ACC112 (cell line): ENCODE measurements around the gene KCNJ12.
"Not testable (repeated sequence)": the region's sequence is repeated elsewhere in the genome, so short reads cannot be mapped to it uniquely, and the experiment has no call there.

ENCODE experiments used
- H2AFZ ChIP-seq: fragments of 200-600 bp; sonication (generic); one replicate; pipeline ENCODE4 v1.6.0; 2017; ENCODE audit warnings: antibody characterized with exemption, low read length; ENCODE audit not compliant: unreplicated experiment
- H3K27ac ChIP-seq: fragments of 200-600 bp; sonication (generic); 2 replicates; pipeline ENCODE4 v1.5.1; 2014; ENCODE audit warnings: low read depth, mild to moderate bottlenecking, antibody characterized with exemption, low read length, moderate library complexity
- H3K27me3 ChIP-seq: fragments of 200-600 bp; sonication (generic); 2 replicates; pipeline ENCODE4 v1.6.1; 2014; ENCODE audit warnings: mild to moderate bottlenecking, antibody characterized with exemption, low read length, moderate library complexity, mixed read lengths; ENCODE audit not compliant: insufficient read depth
- H3K36me3 ChIP-seq: fragments of 200-600 bp; sonication (generic); 2 replicates; pipeline ENCODE4 v1.6.1; 2016; ENCODE audit warnings: mild to moderate bottlenecking, antibody characterized with exemption, low read length, moderate library complexity, mixed read lengths; ENCODE audit not compliant: insufficient read depth
- H3K4me1 ChIP-seq: fragments of 200-600 bp; sonication (generic); one replicate; pipeline ENCODE4 v1.6.1; 2016; ENCODE audit warnings: low read length, mixed read lengths; ENCODE audit not compliant: insufficient read depth, unreplicated experiment, control insufficient read depth
- H3K4me3 ChIP-seq: fragments of 200-600 bp; sonication (generic); 2 replicates; pipeline ENCODE4 v1.5.1; 2014; ENCODE audit warnings: mild to moderate bottlenecking, low read depth, low read length
- H3K79me2 ChIP-seq: fragments of 200-600 bp; sonication (generic); one replicate; pipeline ENCODE4 v1.6.0; 2016; ENCODE audit warnings: low read length; ENCODE audit not compliant: control insufficient read depth, unreplicated experiment, insufficient read depth

KCNJ12 gene

GRCh38 chr17:21455761-21456160, 79.6 kb downstream of the KCNJ12 start:
- H3K4me3 ChIP-seq, result no peak overlapping the region
- H2AFZ ChIP-seq, result no peak overlapping the region
- H3K27me3 ChIP-seq, result no peaks in the 10 kb centered on the region; the same call in 1 of the 2 replicates
- no peaks in the 10 kb centered on the region for H3K36me3 ChIP-seq
- no peaks in the 10 kb centered on the region for H3K79me2 ChIP-seq
- no peak overlapping the region for H3K27ac ChIP-seq
- peaks cover 12% of the 10 kb centered on the region for H3K4me1 ChIP-seq

- peaks cover 12% of the 10 kb centered on the region for H3K4me1 ChIP-seq
- H3K27ac ChIP-seq, H2AFZ ChIP-seq, H3K27me3 ChIP-seq, H3K79me2 ChIP-seq, H3K36me3 ChIP-seq, H3K4me3 ChIP-seq: not testable (repeated sequence)
Observed at GRCh38 chr17:21456449-21456848, 80.3 kb downstream of the KCNJ12 start.

- Histone ChIP-seq H3K36me3 (no peaks in the 10 kb centered on the region), H3K4me1 (peaks cover 12% of the 10 kb centered on the region), H3K4me3 (no peak overlapping the region), H3K79me2 (no peaks in the 10 kb centered on the region), H3K27ac (no peak overlapping the region), H3K27me3 (no peaks in the 10 kb centered on the region; the same call in 1 of the 2 replicates), H2AFZ (no peak overlapping the region)
Observed at GRCh38 chr17:21457051-21458026, 81.2 kb downstream of the KCNJ12 start.

GRCh38 chr17:21458054-21458453, 81.9 kb downstream of the KCNJ12 start:
- Histone ChIP-seq H3K79me2 (no peaks in the 10 kb centered on the region), H3K36me3 (no peaks in the 10 kb centered on the region), H3K27ac (no peak overlapping the region), H2AFZ (no peak overlapping the region), H3K4me1 (peaks cover 8% of the 10 kb centered on the region), H3K4me3 (no peak overlapping the region), H3K27me3 (peaks cover 4% of the 10 kb centered on the region; the same call in 1 of the 2 replicates)

GRCh38 chr17:21459536-21459935, 83.4 kb downstream of the KCNJ12 start:
- no peak overlapping the region for H3K27ac ChIP-seq
- H3K4me3 ChIP-seq, result no peak overlapping the region
- H3K27me3 ChIP-seq, result peaks cover 17% of the 10 kb centered on the region
- no peak overlapping the region for H2AFZ ChIP-seq
- peaks cover 8% of the 10 kb centered on the region for H3K4me1 ChIP-seq
- H3K79me2 ChIP-seq, result no peaks in the 10 kb centered on the region
- H3K36me3 ChIP-seq, result no peaks in the 10 kb centered on the region

- peak overlapping the region; percentile 26; the same call in 1 of the 2 replicates for H3K27ac ChIP-seq
- no peak overlapping the region for H2AFZ ChIP-seq
- peaks cover 20% of the 10 kb centered on the region for H3K27me3 ChIP-seq
- H3K4me1 ChIP-seq, result peaks cover 8% of the 10 kb centered on the region
- H3K36me3 ChIP-seq, result no peaks in the 10 kb centered on the region
- H3K79me2 ChIP-seq, result no peaks in the 10 kb centered on the region
- no peak overlapping the region for H3K4me3 ChIP-seq
Observed at GRCh38 chr17:21460358-21460757, 84.2 kb downstream of the KCNJ12 start.

- H3K4me1 ChIP-seq, result peaks cover 8% of the 10 kb centered on the region
- H2AFZ ChIP-seq, result no peak overlapping the region
- no peaks in the 10 kb centered on the region for H3K36me3 ChIP-seq
- H3K4me3 ChIP-seq, result no peak overlapping the region
- H3K27me3 ChIP-seq, result peaks cover 34% of the 10 kb centered on the region
- no peaks in the 10 kb centered on the region for H3K79me2 ChIP-seq
- no peak overlapping the region for H3K27ac ChIP-seq
Observed at GRCh38 chr17:21462237-21462636, 86.1 kb downstream of the KCNJ12 start.

GRCh38 chr17:21463204-21463661, 87.1 kb downstream of the KCNJ12 start:
- no peak overlapping the region for H3K27ac ChIP-seq
- H3K27me3 ChIP-seq, result peaks cover 44% of the 10 kb centered on the region
- H3K4me1 ChIP-seq, result peaks cover 3% of the 10 kb centered on the region
- H3K4me3 ChIP-seq, result no peak overlapping the region
- H2AFZ ChIP-seq, result no peak overlapping the region
- H3K79me2 ChIP-seq, result no peaks in the 10 kb centered on the region
- no peaks in the 10 kb centered on the region for H3K36me3 ChIP-seq

GRCh38 chr17:21463779-21464407, 87.7 kb downstream of the KCNJ12 start:
- no peaks in the 10 kb centered on the region for H3K36me3 ChIP-seq
- H2AFZ ChIP-seq, result no peak overlapping the region
- no peak overlapping the region for H3K27ac ChIP-seq
- H3K79me2 ChIP-seq, result no peaks in the 10 kb centered on the region
- peaks cover 46% of the 10 kb centered on the region for H3K27me3 ChIP-seq
- H3K4me1 ChIP-seq, result peaks cover 3% of the 10 kb centered on the region
- no peak overlapping the region for H3K4me3 ChIP-seq

- Histone ChIP-seq H3K4me3 (no peak overlapping the region), H3K27me3 (peaks cover 53% of the 10 kb centered on the region), H3K4me1 (peaks cover 3% of the 10 kb centered on the region), H3K27ac (no peak overlapping the region), H3K79me2 (no peaks in the 10 kb centered on the region), H2AFZ (no peak overlapping the region), H3K36me3 (no peaks in the 10 kb centered on the region)
Observed at GRCh38 chr17:21464611-21465021, 88.5 kb downstream of the KCNJ12 start.
